Measurements from ENCODE around the gene CGNL1.

Gene CGNL1

DNA sequence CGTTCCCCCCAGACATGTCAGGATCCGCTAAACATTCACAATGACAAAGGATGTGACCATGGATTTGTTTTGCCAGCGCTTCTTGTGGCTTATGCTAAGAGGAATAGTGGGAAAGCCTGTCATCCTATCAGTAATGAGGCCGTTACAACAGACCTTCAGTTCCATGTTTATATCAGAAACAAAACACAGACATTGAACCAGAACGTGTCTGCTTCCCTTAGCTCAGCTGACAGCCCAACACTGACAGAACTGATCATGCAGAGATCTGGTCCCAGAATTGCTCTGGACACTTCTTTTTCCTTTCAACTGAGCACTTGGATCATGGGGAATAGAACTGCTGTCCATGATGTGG lies 157.1 kb downstream of the CGNL1 start:
- no peak for DNase-seq

DNA sequence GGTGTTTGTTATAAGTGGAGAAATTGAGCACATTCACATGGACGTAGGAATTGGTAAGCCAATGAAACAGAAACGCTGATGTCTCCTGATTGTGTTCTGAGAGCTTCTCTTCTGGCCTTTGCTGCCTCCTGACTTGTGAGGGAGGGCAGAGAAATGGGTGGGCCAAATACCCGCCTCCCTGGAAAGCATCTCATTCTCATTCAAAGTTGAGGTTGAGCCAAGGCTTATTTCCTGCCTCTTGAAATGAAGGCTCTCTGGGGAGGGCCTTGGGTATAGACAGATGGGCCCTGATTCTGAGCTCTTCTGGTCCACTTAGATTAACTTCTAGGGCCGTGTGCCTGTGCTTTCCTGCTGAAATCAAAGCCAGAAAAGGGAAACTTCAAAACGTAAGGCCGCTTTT lies 158.0 kb downstream of the CGNL1 start:
- DNase-seq, result no peak

DNA sequence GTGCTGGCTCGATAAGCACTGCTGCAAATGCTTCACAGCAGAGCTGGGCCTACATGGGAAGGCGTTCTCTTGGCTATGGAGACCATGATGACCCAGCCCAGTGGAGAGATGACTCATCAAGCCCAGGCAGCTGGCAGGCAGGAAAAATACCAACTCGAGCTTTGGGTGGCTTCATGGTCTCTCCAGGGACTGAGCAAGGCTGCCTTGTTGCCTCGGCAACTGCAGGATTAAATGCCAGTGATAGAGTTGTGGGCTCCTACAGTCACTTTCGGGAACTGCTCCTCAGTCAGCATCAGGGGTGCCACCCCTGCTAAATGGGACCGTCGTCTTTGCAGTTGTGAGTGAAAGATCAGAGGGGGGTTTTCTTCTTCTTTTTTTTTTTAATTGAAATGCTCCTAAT lies 160.8 kb downstream of the CGNL1 start:
- DNase-seq, result peak; percentile 34

DNA sequence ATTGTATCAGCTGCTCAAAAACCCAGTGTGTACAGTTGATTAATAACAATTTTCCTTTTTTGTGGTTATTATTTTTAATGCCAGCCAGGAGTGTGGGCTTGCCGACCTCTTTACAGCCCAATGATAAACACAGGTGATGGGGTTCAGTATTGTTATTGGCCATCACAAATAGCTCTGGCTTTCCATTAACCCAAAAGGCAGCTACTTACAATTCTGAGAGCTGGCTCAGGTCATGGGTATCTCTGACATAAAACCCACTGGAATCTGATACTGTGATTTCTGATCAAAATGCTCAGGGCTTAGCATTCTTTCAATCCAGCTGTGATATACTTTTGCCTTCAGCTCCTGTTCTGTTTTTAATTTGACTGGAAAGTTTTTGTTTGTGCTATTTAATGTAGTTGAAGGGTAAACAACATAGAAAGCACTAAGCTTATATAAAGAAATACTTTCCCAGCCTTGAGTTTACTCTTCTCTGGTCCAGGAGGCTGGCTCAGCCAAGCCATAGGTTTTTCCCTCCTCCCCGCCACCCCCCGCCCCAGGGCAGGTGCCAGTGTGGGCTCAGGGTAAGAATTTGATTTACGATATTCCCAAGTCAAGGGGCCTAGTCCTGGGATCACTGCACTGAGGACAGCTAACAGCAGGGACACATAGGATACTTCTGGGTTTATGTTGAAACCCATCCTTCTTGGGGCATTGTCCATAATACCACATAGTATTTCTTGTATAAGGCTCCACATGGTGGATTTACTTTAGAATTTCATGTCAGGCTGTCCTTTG lies 161.4 kb downstream of the CGNL1 start:
- DNase-seq, result no peak

DNA sequence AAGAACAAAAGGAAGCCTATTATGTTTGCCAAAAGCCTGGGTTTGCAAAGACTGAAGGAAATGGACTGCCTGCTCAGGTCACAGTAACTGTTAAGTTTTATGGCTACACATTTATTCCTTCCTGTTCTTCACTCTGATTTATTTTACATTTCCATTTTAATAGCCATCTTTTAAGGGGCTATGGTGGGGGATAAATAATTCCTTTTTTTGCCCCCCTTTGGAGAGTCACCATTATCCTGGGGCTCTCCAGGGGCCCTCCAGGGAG lies 161.9 kb downstream of the CGNL1 start:
- DNase-seq, result no peak

DNA sequence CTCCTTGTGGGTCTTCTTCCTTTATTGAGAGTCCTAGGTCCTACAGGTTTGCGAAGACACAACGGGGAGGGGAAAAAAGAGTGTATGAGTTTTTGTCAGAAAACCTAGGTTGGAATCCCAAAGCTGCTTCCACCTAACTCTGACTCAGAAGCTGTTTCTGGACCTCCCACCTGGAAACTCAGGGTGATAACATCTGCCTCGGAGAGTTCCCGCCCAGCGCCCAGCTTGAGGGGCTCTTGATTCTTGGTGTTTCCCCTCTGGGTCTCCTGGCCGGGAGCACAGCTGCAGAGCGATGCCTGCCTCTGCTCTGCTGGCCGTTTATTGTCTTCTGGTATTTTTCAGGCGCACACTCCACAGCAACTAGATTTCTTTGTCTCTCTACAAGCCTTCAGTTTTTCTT lies 162.5 kb downstream of the CGNL1 start:
- no peak for DNase-seq

DNA sequence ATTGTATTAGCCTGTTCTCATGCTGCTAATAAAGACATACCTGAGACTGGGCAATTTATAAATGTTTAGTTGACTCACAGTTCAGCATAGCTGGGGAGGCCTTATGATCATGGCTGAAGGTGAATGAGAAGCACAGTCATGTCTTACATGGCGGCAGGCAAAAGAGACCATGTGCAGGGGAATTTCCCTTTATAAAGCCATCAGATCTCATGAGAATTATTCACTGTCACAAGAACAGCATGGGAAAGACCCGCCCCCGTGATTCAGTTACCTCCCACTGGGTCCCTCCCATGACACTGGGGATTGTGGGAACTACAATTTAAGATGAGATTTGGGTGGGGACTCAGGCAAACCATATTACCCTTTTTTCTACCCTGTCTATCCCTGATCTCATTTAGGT lies 163.9 kb downstream of the CGNL1 start:
- DNase-seq, result no peak

DNA sequence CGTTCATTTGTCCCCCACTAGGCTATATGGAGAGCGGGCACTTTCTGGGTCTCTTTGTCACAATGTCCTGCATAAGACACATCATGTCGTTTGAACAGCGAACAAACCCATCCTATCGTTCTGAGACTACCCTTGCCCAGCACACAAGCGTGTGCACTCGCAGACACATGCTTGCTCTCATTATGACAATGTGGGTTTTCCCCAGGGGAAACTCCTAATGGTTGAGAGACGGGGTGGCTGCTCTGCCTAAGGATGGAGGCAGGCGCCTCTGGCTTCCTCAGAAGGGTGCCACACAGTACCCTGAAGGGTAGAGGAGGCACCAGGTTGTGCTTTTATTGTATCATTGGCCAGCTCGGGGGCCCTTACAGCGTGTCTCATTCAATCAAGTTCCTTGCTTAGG lies 164.4 kb downstream of the CGNL1 start:
- no peak for DNase-seq

DNA sequence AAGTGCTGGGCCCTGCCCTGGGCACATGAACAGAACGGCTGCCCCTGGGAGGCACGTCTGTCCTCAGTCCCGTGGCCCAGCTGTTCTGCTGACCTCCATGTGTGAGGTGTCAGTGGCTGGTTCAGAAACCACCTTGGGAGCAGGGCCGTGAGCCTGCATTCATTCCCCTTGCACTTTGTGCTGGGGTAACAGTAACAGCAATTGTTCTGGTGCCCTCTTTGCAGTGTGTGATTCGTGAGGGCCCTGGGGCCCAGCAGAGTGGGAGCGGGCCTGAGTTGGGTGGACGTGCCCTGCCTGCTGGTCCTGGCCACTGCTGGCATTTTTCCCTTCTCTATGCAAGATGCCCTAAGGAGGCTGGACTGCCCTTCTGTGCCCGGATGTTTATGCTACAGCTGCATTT lies 165.0 kb downstream of the CGNL1 start:
- DNase-seq, result no peak

DNA sequence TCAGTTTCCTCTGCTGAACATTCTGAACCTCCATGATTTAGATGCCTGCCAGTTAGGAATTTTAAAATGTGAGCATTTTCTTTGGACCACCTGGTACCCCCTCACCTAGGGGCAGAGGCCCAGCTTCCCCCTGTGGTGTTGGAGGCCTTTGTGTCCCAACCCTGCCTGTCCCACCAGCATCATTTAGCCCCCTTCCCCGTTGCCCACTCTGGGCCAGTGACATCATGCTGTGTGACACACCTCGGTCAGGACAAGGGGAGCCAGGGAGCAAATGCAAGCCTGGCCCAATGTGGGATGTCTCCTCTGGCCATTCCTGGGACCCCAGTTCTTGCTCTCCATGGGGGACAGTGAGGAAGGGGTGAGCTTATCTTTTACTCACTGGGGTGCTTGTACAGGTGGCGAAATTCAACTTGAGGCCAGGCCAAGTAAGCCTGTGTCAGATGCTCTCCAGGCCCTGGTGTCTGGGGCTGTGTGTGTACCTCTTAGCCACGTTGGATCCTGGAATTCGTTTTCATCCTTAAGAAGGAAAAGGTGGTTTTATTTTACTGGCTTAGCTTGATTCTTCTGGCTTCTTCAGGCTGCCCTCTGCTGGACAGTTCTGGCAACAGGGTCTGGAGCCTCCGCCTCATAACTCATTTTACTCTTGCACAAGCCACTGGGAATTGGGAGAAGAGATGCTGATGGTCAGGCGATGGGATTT lies 165.7 kb downstream of the CGNL1 start:
- DNase-seq, result peak; percentile 45

DNA sequence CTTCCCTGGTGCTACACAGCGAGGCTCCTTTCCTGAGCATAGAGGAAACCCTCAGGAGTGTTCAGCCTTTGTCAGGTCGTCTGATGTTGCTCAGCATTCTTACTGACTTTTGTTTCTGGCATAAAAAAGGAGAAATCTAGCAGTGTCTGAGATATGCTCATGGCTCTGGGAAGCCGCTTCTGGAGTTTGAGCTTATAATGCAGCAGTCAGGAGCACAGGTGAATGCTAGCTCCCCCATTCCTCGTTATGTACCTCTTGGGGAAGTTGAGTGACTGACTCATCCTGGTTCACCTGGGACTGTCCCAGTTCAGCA lies 166.2 kb downstream of the CGNL1 start:
- no peak for DNase-seq

DNA sequence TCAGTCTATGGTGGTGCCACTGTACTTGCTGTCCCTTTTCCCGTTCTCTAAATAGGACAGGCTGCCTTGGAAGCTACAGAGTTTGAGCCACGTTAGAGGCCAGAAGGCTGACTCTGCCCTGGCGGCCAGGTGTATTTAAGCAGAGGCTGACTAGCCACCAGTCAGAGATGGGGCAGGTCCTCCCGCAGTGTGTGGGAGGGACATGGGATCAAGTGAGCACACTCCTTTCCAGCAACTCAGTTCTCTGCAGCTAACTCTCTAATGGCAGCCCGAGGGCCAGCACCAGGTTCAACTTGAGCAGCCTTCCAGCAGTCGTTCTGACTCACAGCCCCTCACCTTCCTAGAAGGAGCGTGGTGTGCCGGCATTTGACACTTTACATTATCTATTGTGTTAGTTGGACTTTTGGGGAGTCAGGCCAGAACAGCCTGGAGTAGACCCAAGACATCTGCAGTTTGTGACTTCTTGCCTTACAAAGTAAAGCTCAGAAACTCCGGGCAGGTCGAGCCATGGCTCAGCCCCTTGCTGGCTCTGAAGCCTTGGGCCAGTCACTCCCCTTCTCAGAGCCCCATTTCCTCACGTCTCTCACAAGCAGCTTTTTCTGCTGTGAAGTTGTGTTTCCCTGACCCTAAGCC lies 168.7 kb downstream of the CGNL1 start:
- no peak for DNase-seq

DNA sequence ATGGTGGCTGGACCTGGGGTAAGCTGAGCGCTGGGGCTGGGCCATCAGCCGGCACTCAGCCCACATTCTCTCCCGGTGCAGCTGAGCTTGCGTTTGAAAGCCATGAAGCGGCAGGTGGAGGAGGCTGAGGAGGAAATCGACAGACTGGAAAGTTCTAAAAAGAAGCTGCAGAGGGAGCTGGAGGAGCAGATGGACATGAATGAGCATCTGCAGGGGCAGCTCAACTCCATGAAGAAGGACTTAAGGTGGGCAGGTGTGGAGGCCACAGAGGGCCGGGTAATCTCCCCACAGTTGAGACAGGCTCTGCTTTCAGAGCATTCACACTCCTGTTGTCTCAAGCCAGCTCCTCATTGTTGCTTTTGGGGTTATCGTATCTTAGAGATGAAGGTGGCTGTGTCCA lies 169.7 kb downstream of the CGNL1 start:
- DNase-seq, result no peak

DNA sequence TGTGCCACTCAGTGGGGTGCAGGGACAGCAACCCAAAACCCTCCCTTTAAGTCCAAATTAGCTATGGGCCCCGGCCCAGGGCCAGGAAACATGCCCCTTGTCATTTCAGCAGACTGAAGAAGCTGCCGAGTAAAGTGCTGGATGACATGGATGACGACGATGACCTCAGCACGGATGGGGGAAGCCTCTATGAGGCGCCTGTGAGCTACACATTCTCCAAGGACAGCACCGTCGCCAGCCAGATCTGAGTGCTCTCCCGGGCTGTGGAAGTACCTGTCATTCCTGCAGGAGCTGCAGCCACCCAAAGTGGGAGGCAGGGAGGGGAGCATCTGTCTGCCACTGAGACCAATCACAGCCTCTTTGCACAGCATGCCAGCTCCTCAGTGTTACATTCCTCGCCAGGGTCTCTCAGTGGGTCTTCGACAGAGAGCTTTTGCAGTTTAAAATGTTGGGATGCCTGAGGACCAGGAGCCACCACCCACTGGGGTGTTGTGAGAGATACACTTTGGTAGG lies 171.0 kb downstream of the CGNL1 start:
- no peak for DNase-seq

DNA sequence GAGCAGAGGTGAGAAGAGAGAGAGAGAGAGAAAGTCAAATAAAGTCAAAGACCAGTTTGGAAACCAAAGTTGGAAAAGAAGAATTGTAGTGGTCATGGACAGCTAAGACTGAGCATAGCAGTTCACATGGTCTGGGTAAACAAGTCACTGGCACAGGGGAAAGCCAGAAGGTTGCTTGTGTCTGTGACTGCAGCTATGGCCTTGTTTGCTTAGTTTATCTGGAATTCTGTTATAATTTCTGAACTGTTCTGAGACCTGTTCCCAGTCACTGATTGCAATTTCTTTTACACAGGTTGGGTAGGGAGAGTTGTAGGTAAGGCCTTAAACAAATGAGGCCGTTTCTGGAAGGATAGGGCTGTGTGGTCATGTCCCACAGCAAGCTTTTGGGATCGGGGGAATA lies 172.0 kb downstream of the CGNL1 start:
- DNase-seq, result no peak

DNA sequence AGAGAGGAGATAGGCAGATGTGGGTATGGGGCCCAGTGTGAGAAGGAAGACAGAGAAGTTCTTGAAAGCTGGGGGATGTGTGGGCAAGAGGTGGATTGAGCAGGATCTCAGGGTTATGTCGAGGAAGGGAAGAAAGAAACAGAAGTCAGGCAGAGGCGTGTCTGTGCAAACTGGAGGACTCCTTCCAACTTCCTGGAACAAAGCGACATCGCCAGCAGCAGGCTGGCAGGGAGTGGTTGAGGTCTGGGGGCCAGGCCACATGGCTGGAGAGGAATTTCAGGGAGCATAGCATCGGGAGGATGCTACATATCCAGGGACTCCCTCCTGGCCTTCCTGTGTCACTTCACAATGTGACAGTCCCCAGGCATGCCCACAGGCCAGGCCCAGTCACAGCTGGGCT lies 172.5 kb downstream of the CGNL1 start:
- DNase-seq, result no peak

DNA sequence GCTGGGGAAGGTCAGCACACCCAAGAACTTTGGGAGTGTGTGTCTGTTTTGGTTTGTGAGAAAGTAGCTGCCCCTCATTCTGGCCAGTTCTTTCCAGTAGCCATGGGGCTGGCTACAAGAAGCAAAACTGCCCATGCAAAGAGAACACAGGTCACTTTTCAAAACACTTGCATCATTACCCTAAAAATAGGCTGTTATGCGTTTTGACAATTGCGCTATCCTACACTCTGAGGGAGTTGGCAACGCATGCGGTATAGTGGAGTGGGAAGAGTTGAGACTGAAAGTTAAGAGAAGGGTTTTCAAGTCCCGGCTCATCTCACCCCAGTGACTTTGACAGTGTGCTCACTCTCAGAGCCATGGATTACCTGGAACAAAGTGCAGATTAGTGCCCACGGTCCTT lies 173.6 kb downstream of the CGNL1 start:
- DNase-seq, result peak; percentile 19

DNA sequence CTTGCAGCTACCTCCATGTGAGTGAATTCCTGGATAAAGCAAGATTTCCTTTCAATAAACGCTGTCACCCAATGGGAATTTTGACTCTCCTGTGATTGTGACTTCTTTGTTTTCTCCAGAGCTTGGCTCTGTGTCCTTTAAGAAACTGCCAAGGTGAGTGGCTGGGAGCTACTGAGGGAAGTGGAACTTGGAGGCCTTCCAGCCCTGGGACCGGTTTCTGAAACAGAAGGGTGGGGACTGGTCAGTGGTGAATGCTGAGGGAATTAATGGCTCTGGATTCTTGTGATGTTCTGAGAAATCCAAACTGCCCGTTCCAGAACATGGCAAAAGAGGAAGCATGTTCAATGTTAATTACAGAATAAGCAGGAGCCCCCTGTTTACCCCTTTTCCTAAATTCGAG lies 174.3 kb downstream of the CGNL1 start:
- DNase-seq, result peak; percentile 37

DNA sequence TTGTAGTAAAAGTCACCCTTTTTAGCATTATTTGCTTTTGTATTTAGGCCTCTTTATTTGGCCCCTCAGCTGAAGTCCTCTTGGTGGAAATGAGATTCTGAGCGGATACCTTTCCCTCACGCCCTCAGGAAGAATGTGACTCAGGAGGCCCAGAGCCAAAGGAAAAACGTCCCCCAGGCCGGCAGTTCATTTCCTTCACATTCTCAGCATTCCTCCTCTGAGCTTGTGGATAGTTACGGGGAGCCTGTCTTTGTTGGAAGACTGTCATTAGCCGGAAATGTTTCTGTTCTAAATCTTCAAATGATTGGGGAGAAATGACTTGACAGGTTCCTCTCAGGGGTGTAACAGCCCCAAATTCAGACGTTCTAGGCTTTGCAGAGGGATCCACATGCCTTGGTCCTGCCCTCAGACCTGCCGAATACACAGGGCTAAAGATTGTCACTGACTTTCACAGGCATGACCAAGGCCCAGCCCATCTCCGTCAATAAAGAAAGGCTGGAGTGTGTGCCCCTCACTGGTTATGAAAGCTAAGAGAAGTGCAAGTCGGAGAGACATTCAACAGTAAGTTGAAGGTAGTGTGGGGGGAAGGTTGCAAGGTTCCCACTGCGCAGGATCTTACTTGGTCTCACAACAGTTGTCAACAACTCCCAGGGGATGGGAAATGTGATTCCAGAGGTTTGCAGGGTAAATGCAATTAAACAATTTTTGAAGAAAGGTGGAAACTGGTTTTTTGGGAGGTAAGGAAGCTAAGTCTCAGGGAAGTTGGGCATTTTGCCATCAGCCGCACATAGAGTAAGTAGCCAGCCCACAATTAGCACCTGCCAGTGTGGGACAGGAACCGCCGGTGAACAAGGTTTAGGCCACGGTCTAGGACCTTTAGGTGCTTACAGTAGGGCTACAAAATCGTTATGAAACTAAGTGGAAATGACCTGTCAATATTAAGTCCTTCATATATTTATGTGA lies 175.7 kb downstream of the CGNL1 start:
- DNase-seq, result no peak

DNA sequence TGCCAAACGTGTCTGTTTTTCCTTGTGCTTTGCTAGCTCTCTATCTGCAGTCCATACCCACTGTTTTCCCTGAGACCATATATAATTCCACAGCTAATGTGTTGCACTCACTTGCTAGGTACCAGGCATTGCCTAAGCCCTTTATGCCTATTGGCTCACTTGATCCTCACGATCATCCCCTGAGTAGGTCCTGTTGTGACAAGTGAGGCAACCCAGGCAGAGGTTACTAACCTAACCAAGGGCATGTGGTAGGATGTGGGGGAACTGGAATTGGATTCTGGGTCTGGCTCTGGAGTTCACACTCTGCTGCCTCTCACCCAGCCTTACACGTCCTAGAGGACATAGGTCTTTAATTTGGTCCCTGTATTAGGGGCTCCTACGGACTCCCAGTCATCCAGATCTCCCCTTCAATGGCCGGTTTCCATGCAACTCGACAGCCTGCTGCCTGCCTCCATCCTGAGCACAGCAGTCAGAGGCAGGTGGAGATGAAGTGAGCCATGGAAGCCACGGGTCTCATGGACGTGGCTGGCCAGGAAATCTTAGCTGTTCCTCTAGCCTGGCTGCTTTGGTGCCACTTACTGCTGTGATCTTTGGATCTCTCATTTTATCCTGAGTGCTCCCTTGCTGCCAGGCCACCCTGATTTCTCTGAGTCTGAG lies 176.5 kb downstream of the CGNL1 start:
- DNase-seq, result no peak

DNA sequence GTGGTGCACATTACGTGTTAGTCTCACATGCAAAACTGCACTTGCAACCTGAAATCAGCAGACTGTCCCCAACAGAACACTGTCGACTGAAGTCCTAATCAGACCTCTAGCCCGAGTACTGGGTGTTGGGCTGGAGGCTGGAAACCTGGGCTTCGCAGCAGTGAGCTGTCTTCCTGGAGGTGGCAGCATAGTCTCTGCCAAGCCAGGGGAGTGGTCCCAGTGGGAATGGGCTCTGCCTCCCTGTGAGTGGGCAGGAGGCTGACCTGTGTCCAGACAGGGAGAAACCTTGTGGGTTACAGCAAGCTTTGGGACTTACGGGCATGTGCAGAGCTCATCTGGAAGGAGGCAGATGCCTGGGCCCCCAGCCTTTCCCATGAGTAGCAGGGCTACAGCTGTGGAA lies 177.2 kb downstream of the CGNL1 start:
- DNase-seq, result no peak

DNA sequence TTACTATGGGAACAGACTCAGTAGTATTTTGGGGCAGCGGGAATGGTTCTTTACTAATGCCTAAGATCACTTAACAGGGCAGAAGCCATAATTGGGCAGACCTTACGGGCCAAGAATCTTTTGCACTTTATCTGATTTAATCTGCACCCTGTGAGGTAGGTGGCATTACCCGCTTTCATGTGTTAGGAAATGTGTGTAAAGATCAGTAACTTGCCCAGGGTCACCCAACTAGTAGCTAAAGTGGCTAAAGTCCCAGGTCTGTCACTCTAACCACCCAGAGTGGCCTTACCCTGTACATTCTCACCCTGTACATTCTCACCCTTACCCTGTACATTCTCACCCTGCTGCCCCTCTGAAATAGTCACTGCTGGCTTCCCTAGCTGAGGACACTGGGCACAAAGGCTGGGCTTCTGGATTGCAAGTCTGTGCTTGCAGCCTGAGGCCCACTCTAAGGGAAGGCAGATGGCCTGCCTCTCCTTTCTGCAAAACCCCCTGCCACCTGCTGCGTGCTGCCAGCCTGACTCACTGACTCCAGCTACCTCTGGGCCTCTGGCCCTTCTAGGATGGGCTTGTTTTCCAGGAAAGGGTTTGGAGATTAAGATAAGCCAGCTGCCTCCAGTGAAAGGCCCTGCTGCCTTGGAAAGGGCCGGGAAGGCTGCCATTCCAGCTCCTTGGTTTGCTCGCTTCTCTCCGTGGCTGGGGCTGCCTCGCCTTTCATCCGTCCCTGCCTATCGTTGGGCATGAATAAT lies 177.9 kb downstream of the CGNL1 start:
- no peak for DNase-seq
